Kidney (tissue), 14 donors: ENCODE measurements around the gene EML6. TPM values are rescaled to one million over a fixed set of nuclear protein-coding genes. Genes with fewer than 3 reads are reported as not detected.

Experiments used
- DNase-seq, 5 donors: peaks; one replicate each; pipeline ENCODE4 v3.0.0-alpha.2; 2013 to 2020
- FAIRE-seq: peaks from 2 replicates; lab custom pipeline; 2012; peaks lifted over from hg19 to GRCh38; lab: Jason Lieb, UNC
- H3K27ac ChIP-seq, 2 donors: one replicate each; pipeline ENCODE4 v1.7.0; 2013; ENCODE audit warnings: low read depth in 2 of 2, low read length in 2 of 2, inconsistent platforms in 1 of 2
- H3K27me3 ChIP-seq: one replicate; pipeline ENCODE4 v1.7.1; 2013; ENCODE audit warnings: low read length, inconsistent platforms; ENCODE audit not compliant: control insufficient read depth, insufficient read depth
- H3K36me3 ChIP-seq, 3 donors: one replicate each; pipeline versions ENCODE4 v1.7.0 to v1.7.1; 2013; ENCODE audit warnings: low read length in 3 of 3, control low read depth in 1 of 3, inconsistent platforms in 1 of 3; ENCODE audit not compliant: insufficient read depth in 3 of 3, control insufficient read depth in 2 of 3
- H3K4me1 ChIP-seq, 3 donors: one replicate each; pipeline versions ENCODE4 v1.7.0 to v1.7.1; 2013; ENCODE audit warnings: low read length in 3 of 3, inconsistent platforms in 1 of 3, low read depth in 1 of 3; ENCODE audit not compliant: control insufficient read depth in 2 of 3, insufficient read depth in 2 of 3
- H3K4me3 ChIP-seq, 3 donors: one replicate each; pipeline versions ENCODE4 v1.7.0 to v1.8.1; 2013; ENCODE audit warnings: low read length in 3 of 3, control low read depth in 1 of 3, inconsistent platforms in 1 of 3
- H3K9ac ChIP-seq, 3 donors: one replicate each; pipeline versions ENCODE4 v1.7.0 to v1.7.1; 2013; ENCODE audit warnings: low read length in 3 of 3, control low read depth in 1 of 3, inconsistent platforms in 1 of 3
- H3K9me3 ChIP-seq, 3 donors: one replicate each; pipeline versions ENCODE4 v1.7.0 to v1.7.1; 2013; ENCODE audit warnings: low read length in 3 of 3, control low read depth in 1 of 3, inconsistent platforms in 1 of 3; ENCODE audit not compliant: control insufficient read depth in 2 of 3, insufficient read depth in 1 of 3
- intact Hi-C: fragments of 100-400 bp; cut with DNase I; formaldehyde crosslinking; loops from one replicate; pipeline ENCODE4 v1.11.1; 2022
- polyA plus RNA-seq: library from polyadenylated mRNA; stranded (reverse); fragments of 350-450 nt; fragmentation: Illumina TruSeq; extraction: RNeasy Lipid Tissue Mini Kit (QIAGEN cat#74804); gene quantifications from one replicate; pipeline ENCODE4 v1.2.3, GENCODE V29; 2014; ENCODE audit warnings: low read depth, low replicate concordance; ENCODE audit not compliant: insufficient read depth
- total RNA-seq: library from RNA; stranded (reverse); fragmentation: NEBNext Ultra II Directional; extraction: Animal tissue kit (Norgen Biotek cat#: 25700); gene quantifications from one replicate; pipeline ENCODE4 v1.2.1, GENCODE V29; 2021
- TF ChIP-seq, protein P1 (sequence below): IDR thresholded peaks from 3 replicates; pipeline ENCODE4 v1.5.1; 2012; ENCODE audit warnings: mild to moderate bottlenecking, moderate library complexity, borderline replicate concordance; ENCODE audit not compliant: insufficient read depth; ENCODE audit errors: extremely low read depth
- donor health status: control.
- donor health status: control.
- donor health status: control.
- donor health status: control.
- donor health status: control.
- donor health status: DM: yes; HTN: yes; CAD: no.
- donor health status: Normal renal cell carcinoma (clear cell type).

EML6 gene
- total and polyA plus RNA-seq, 2 donors from 2014 or later = 1.7 to 3.1 TPM

DNA sequence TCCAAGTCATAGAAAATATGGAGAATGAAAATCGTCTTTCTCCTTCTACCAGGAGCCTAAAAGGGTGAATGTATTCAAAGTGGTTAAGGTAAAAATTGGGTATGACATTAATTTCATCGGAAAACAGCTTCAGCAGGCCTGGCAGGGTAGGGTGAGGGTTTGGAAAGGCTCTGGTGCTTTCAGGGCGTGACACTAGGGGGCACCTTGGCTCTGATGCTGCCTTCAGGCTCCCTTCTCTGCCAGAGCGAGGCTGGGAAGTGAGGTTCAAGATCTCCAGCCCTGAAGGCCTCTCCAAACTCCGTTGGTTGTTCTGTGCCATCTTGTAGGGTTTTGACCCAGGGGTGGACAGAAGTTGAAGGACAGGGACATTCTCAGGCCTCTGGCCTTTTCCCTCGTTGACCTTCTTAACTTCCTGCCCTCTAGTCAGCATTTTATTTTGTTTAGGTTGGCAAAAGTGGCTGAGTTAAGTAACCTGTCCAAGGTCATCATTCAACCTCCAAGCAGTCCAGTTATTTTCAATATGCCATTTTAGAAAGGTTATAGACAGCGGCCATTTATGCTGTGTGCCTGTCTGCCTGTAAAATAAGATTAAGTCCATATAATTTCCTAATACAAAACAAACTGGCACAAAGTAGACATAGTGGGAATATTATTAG is 40.3 kb downstream of the EML6 start:
- H3K27me3 ChIP-seq = no peaks in the 10 kb centered on the region
- intact Hi-C loops = no loop called here
- H3K9me3 ChIP-seq = no peaks in the 10 kb centered on the region
- no peak overlapping the region for H3K27ac ChIP-seq
- DNase-seq (no peak), FAIRE-seq (no peak)
- no peak overlapping the region for H3K9ac ChIP-seq
- H3K4me1 ChIP-seq = no peaks in the 10 kb centered on the region
- no peak overlapping the region for H3K4me3 ChIP-seq
- TF ChIP-seq, protein P1, sequence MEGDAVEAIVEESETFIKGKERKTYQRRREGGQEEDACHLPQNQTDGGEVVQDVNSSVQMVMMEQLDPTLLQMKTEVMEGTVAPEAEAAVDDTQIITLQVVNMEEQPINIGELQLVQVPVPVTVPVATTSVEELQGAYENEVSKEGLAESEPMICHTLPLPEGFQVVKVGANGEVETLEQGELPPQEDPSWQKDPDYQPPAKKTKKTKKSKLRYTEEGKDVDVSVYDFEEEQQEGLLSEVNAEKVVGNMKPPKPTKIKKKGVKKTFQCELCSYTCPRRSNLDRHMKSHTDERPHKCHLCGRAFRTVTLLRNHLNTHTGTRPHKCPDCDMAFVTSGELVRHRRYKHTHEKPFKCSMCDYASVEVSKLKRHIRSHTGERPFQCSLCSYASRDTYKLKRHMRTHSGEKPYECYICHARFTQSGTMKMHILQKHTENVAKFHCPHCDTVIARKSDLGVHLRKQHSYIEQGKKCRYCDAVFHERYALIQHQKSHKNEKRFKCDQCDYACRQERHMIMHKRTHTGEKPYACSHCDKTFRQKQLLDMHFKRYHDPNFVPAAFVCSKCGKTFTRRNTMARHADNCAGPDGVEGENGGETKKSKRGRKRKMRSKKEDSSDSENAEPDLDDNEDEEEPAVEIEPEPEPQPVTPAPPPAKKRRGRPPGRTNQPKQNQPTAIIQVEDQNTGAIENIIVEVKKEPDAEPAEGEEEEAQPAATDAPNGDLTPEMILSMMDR = no peak
- H3K36me3 ChIP-seq = no peaks in the 10 kb centered on the region

DNA sequence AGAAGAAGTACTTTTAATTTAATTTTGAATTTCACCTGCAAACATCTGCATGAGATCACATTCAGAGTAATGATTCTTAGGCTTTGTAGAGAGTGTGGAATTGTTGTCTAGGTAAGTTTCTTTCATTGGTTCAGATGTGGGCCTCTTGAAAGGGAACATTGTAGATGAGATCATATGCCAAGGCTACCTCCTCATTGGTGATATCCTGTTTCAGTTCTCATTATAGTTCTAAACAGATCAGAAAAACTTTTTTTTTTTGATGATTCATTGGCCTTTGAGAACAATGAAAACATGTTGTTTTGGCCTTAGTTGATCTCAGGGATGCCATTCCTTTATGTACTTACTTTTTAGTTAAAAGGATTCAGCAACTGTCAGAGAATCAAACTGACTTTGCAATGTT is 44.5 kb downstream of the EML6 start:
- H3K4me3 ChIP-seq = no peak overlapping the region
- H3K27me3 ChIP-seq = no peaks in the 10 kb centered on the region
- no peaks in the 10 kb centered on the region for H3K9me3 ChIP-seq
- FAIRE-seq (no peak), DNase-seq (no peak)
- TF ChIP-seq, protein P1 = no peak
- no peak overlapping the region for H3K9ac ChIP-seq
- H3K36me3 ChIP-seq = no peaks in the 10 kb centered on the region
- intact Hi-C loops = no loop called here
- no peak overlapping the region for H3K27ac ChIP-seq
- H3K4me1 ChIP-seq = no peaks in the 10 kb centered on the region

DNA sequence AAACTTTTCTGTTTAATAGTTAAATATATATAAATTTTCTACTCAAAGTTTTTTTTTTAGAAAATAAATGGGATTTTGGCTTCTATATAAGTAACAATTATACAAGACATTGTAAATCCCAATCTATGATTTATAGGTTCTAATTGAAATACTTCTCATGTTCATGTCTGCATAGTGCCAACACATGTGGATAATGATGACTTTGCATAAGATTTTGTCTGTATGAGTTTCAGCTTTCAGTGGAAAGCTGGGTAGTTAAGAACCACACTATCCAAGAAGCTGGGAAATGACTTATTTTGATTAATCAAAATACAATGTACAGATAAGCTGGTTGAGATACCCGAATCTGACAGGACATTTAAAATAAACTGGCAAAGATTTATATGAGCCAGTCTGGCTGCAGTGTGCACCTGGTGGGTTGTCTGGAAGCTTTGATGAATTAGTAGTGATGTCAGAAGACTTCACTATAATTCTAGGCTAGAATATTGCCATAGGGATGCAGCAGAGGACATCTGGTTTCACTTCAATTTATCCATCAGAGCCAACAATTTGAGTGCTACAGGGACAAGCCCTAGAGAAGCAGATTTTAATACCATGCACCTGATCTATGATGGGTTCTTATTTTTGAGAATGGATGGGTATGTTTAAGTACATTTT is 45.4 kb downstream of the EML6 start:
- Histone ChIP-seq H3K27me3 (no peaks in the 10 kb centered on the region), H3K9ac (no peak overlapping the region), H3K36me3 (no peaks in the 10 kb centered on the region), H3K4me3 (no peak overlapping the region), H3K27ac (no peak overlapping the region), H3K9me3 (no peaks in the 10 kb centered on the region), H3K4me1 (no peaks in the 10 kb centered on the region)
- FAIRE-seq (no peak), DNase-seq (no peak)
- intact Hi-C loops = no loop called here
- TF ChIP-seq, protein P1 = no peak
